HepG2 (cell line): ENCODE results near the gene FAM162A. TPM values are rescaled to one million over a fixed set of nuclear protein-coding genes. Genes with fewer than 3 reads are reported as not detected.

Experiments
- FOXK2 ChIP-seq: fragments of 450-650 bp; IDR thresholded peaks from 2 replicates; pipeline ENCODE4 v1.6.1; 2016
- HDAC1 ChIP-seq: sonication (generic); formaldehyde crosslinking; IDR thresholded peaks from 2 replicates; pipeline ENCODE4 v1.5.1; 2020; ENCODE audit warnings: mild to moderate bottlenecking, missing genetic modification reagents
- MAZ ChIP-seq, 2 experiments: sonication (generic) in 1 of 2; formaldehyde crosslinking in 1 of 2; IDR thresholded peaks; 2 replicates each; pipeline versions ENCODE4 v1.5.0 to v1.6.1; 2012 to 2020; ENCODE audit warnings: low read depth in 2 of 2, mild to moderate bottlenecking in 2 of 2, borderline replicate concordance in 1 of 2, improper control_type of control experiment in 1 of 2, low read length in 1 of 2, missing genetic modification reagents in 1 of 2, moderate library complexity in 1 of 2
- MED8 ChIP-seq: sonication (generic); formaldehyde crosslinking; IDR thresholded peaks from 2 replicates; pipeline ENCODE4 v1.8.1; 2023; ENCODE audit warnings: mild to moderate bottlenecking, missing genetic modification reagents; ENCODE audit not compliant: insufficient replicate concordance
- MIER2 ChIP-seq: IDR thresholded peaks from 2 replicates; pipeline ENCODE4 v1.6.1; 2016; ENCODE audit warnings: missing biosample characterization, missing genetic modification reagents
- NPAS2 ChIP-seq: sonication (generic); formaldehyde crosslinking; IDR thresholded peaks from 2 replicates; pipeline ENCODE4 v1.8.0; 2022; ENCODE audit warnings: mild to moderate bottlenecking, missing genetic modification reagents, borderline replicate concordance
- RAD21 ChIP-seq: fragments of 450-650 bp; formaldehyde crosslinking; IDR thresholded peaks from 2 replicates; pipeline ENCODE4 v1.5.0; 2020; ENCODE audit warnings: mild to moderate bottlenecking
- REPIN1 ChIP-seq: sonication (generic); formaldehyde crosslinking; IDR thresholded peaks from 2 replicates; pipeline ENCODE4 v1.8.0; 2022; ENCODE audit warnings: missing genetic modification reagents, low read depth, mild to moderate bottlenecking, borderline replicate concordance
- SMAD3 ChIP-seq: sonication (generic); formaldehyde crosslinking; IDR thresholded peaks from 2 replicates; pipeline ENCODE4 v1.4.0; 2020; ENCODE audit warnings: missing genetic modification reagents
- TEAD2 ChIP-seq: sonication (generic); formaldehyde crosslinking; IDR thresholded peaks from 2 replicates; pipeline ENCODE4 v1.9.0; 2021; ENCODE audit warnings: missing genetic modification reagents
- YEATS4 ChIP-seq: sonication (generic); formaldehyde crosslinking; IDR thresholded peaks from 2 replicates; pipeline ENCODE4 v1.4.0; 2020; ENCODE audit warnings: missing genetic modification reagents, borderline replicate concordance
- ZBTB25 ChIP-seq: IDR thresholded peaks from 2 replicates; pipeline ENCODE4 v1.6.1; 2018; ENCODE audit warnings: missing genetic modification reagents
- ZBTB39 ChIP-seq: sonication (generic); formaldehyde crosslinking; IDR thresholded peaks from 2 replicates; pipeline ENCODE4 v1.5.0; 2020; ENCODE audit warnings: missing genetic modification reagents
- ZFP37 ChIP-seq: sonication (generic); formaldehyde crosslinking; IDR thresholded peaks from 2 replicates; pipeline ENCODE4 v1.4.0; 2020; ENCODE audit warnings: missing genetic modification reagents, borderline replicate concordance
- ZFP90 ChIP-seq: sonication (generic); formaldehyde crosslinking; IDR thresholded peaks from 2 replicates; pipeline ENCODE4 v1.8.0; 2022; ENCODE audit warnings: missing genetic modification reagents, mild to moderate bottlenecking, inconsistent platforms, borderline replicate concordance
- ZHX1 ChIP-seq: sonication (generic); formaldehyde crosslinking; IDR thresholded peaks from 2 replicates; pipeline ENCODE4 v1.8.1; 2022; ENCODE audit warnings: low read depth, mild to moderate bottlenecking, missing genetic modification reagents
- ZNF354B ChIP-seq: sonication (generic); formaldehyde crosslinking; IDR thresholded peaks from 2 replicates; pipeline ENCODE4 v1.8.0; 2022; ENCODE audit warnings: mild to moderate bottlenecking, missing genetic modification reagents
- ZNF777 ChIP-seq: sonication (generic); formaldehyde crosslinking; IDR thresholded peaks from 2 replicates; pipeline ENCODE4 v1.4.0; 2020; ENCODE audit warnings: missing genetic modification reagents
- polyA plus RNA-seq, 8 experiments: library from polyadenylated mRNA; depleted of rRNA in 3 of 8; stranded (reverse) in 7 of 8; unstranded in 1 of 8; fragments of >200 nt; fragmentation: Illumina TruSeq in 4 of 8; extraction: Trizol in 4 of 8; gene quantifications; 2 replicates each; pipeline versions ENCODE4 v1.2.1 to v1.2.3, GENCODE V29; 2011 to 2016; ENCODE audit warnings: low read depth in 4 of 8, missing spikeins in 1 of 8, mixed read lengths in 1 of 8; ENCODE audit not compliant: insufficient read depth in 1 of 8
- total RNA-seq, 5 experiments: library from RNA; depleted of rRNA; stranded (reverse); fragments of >200 nt; fragmentation: Illumina TruSeq; extraction: Trizol; gene quantifications; 2 replicates each; pipeline ENCODE4 v1.2.3, GENCODE V29; 2016; ENCODE audit warnings: low read depth in 1 of 5
- TF ChIP-seq, protein P1 (sequence below): sonication (generic); formaldehyde crosslinking; IDR thresholded peaks from 2 replicates; pipeline ENCODE4 v1.4.0; 2020; ENCODE audit warnings: missing genetic modification reagents
- TF ChIP-seq, protein P2 (sequence below): sonication (generic); formaldehyde crosslinking; IDR thresholded peaks from 2 replicates; pipeline ENCODE4 v1.8.0; 2023; ENCODE audit warnings: mild to moderate bottlenecking, missing genetic modification reagents

FAM162A gene
- total and polyA plus RNA-seq, 2 of the 13 experiments (the other 11 are each of a cell fraction or from before 2014, with no cell fraction given), result 115 to 155 TPM

- TF ChIP-seq ZFP37 (CRISPR knock-in tag) (0 out of 2 replicates have a peak, but pooled peaks have one; percentile 51), NPAS2 (CRISPR knock-in tag) (no peak), RAD21 (CRISPR knock-in tag) (peak; percentile 35; the same call in 1 of the 2 replicates), ZBTB25 (no peak), YEATS4 (CRISPR knock-in tag) (peak; percentile 92), MED8 (CRISPR knock-in tag) (peak; percentile 83), ZNF777 (CRISPR knock-in tag) (no peak), MIER2 (CRISPR knock-in tag) (no peak), ZBTB39 (CRISPR knock-in tag) (no peak), ZFP90 (CRISPR knock-in tag) (peak; percentile 91; the same call in 1 of the 2 replicates), MAZ (IDR thresholded peaks at IDR 0.05; ENCODE audit: borderline replicate concordance, low read depth, low read length) (no peak), MAZ (CRISPR knock-in tag; IDR thresholded peaks at IDR 0.05; ENCODE audit: low read depth) (peak; percentile 40; the same call in 1 of the 2 replicates), ZHX1 (CRISPR knock-in tag) (no peak), REPIN1 (CRISPR knock-in tag) (peak; percentile 62; the same call in 1 of the 2 replicates), SMAD3 (CRISPR knock-in tag) (0 out of 2 replicates have a peak, but pooled peaks have one; percentile 55), FOXK2 (no peak), TEAD2 (CRISPR knock-in tag) (no peak), HDAC1 (CRISPR knock-in tag) (peak; percentile 64), ZNF354B (CRISPR knock-in tag) (no peak)
- TF ChIP-seq, protein P1, sequence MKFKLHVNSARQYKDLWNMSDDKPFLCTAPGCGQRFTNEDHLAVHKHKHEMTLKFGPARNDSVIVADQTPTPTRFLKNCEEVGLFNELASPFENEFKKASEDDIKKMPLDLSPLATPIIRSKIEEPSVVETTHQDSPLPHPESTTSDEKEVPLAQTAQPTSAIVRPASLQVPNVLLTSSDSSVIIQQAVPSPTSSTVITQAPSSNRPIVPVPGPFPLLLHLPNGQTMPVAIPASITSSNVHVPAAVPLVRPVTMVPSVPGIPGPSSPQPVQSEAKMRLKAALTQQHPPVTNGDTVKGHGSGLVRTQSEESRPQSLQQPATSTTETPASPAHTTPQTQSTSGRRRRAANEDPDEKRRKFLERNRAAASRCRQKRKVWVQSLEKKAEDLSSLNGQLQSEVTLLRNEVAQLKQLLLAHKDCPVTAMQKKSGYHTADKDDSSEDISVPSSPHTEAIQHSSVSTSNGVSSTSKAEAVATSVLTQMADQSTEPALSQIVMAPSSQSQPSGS (CRISPR knock-in tag), result no peak
- TF ChIP-seq, protein P2, sequence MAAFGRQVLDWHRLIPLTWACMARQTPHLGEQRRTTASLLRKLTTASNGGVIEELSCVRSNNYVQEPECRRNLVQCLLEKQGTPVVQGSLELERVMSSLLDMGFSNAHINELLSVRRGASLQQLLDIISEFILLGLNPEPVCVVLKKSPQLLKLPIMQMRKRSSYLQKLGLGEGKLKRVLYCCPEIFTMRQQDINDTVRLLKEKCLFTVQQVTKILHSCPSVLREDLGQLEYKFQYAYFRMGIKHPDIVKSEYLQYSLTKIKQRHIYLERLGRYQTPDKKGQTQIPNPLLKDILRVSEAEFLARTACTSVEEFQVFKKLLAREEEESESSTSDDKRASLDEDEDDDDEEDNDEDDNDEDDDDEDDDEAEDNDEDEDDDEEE, result peak; percentile 66
Observed at GRCh38 chr3:122415762-122416654, 32.0 kb downstream of the FAM162A start, which contains the start of gene WDR5B (continued).
